ENCODE results near the gene NR2C2AP. TPM values are rescaled to one million over a fixed set of nuclear protein-coding genes. Genes with fewer than 3 reads are reported as not detected.
A peak's percentile ranks its signal among the peaks of the same experiment; 100 is the strongest.
"Not testable (repeated sequence)": the region's sequence is repeated elsewhere in the genome, so short reads cannot be mapped to it uniquely, and the experiment has no call there.

The NR2C2AP gene
- total RNA-seq, 3 donors from 2014 or later (not counting 1 experiment from before 2014, with no cell fraction given) = 14.7 to 16.7 (median 16.4) TPM

- Mint-ChIP-seq H3K27me3 (ENCODE audit: low read depth in 2 of 2) (no peaks in the 10 kb centered on the region), H3K36me3 (peaks cover 5% of the 10 kb centered on the region), H3K27ac (no peak overlapping the region), H3K9me3 (no peaks in the 10 kb centered on the region), H3K4me1 (peaks cover 0 to 13% of the 10 kb centered on the region in 2 donors), H3K4me3 (no peak overlapping the region)
- 72% methylated on average over 17 of the region's 17 CpGs for WGBS (ENCODE audit: insufficient coverage)
- TF ChIP-seq CTCF (IDR thresholded peaks at IDR 0.05) = no peak
- Histone ChIP-seq H3K27ac (ENCODE audit: low read length) (no peak overlapping the region), H3K9me3 (ENCODE audit: control insufficient read depth, insufficient read depth, low read length) (no peaks in the 10 kb centered on the region), H3K4me1 (ENCODE audit: control insufficient read depth, insufficient read depth, low read length) (peaks cover 14% of the 10 kb centered on the region), H3K27me3 (ENCODE audit: control insufficient read depth, insufficient read depth, low read length) (no peaks in the 10 kb centered on the region), H3K36me3 (ENCODE audit: control insufficient read depth, insufficient read depth, low read length) (peaks cover 38% of the 10 kb centered on the region), H3K4me3 (ENCODE audit: low read length) (no peak overlapping the region)
- peak in 2 of 3 donors; percentile 23 to 24 for ATAC-seq
- no peak for DNase-seq
- intact Hi-C loops (cut with micrococcal nuclease) = no loop called here
These were observed 23.4 kb downstream of the NR2C2AP start for GRCh38 chr19:19179548-19180441.

- H3K36me3 ChIP-seq (ENCODE audit: control insufficient read depth, insufficient read depth, low read length) = peaks cover 28% of the 10 kb centered on the region
- H3K27ac ChIP-seq (ENCODE audit: low read length) = no peak overlapping the region
- no peak for TF ChIP-seq CTCF (IDR thresholded peaks at IDR 0.05)
- H3K9me3 ChIP-seq (ENCODE audit: control insufficient read depth, insufficient read depth, low read length) = no peaks in the 10 kb centered on the region
- peaks cover 2% of the 10 kb centered on the region for H3K36me3 Mint-ChIP-seq
- DNase-seq (no peak), ATAC-seq (no peak)
- peaks cover 0 to 13% of the 10 kb centered on the region in 2 donors for H3K4me1 Mint-ChIP-seq
- no peak overlapping the region for H3K27ac Mint-ChIP-seq
- no peaks in the 10 kb centered on the region for H3K9me3 Mint-ChIP-seq
- H3K4me1 ChIP-seq (ENCODE audit: control insufficient read depth, insufficient read depth, low read length) = peaks cover 14% of the 10 kb centered on the region
- H3K27me3 ChIP-seq (ENCODE audit: control insufficient read depth, insufficient read depth, low read length) = no peaks in the 10 kb centered on the region
- H3K27me3 Mint-ChIP-seq (ENCODE audit: low read depth in 2 of 2) = no peaks in the 10 kb centered on the region
- WGBS (ENCODE audit: insufficient coverage) = 90% methylated on average over 8 of the region's 8 CpGs
- intact Hi-C loops (cut with micrococcal nuclease) = no loop called here
- no peak overlapping the region for H3K4me3 ChIP-seq (ENCODE audit: low read length)
- H3K4me3 Mint-ChIP-seq = no peak overlapping the region
These were observed 26.3 kb downstream of the NR2C2AP start for GRCh38 chr19:19176950-19177349.

- Histone ChIP-seq H3K36me3 (ENCODE audit: control insufficient read depth, insufficient read depth, low read length) (peaks cover 12% of the 10 kb centered on the region), H3K4me1 (ENCODE audit: control insufficient read depth, insufficient read depth, low read length) (peaks cover 18% of the 10 kb centered on the region)
- DNase-seq; ATAC-seq; H3K9me3 Mint-ChIP-seq; intact Hi-C loops (cut with micrococcal nuclease); H3K9me3 ChIP-seq (ENCODE audit: control insufficient read depth, insufficient read depth, low read length); H3K4me3 Mint-ChIP-seq; H3K27ac Mint-ChIP-seq; H3K4me3 ChIP-seq (ENCODE audit: low read length); H3K36me3 Mint-ChIP-seq; H3K27me3 Mint-ChIP-seq (ENCODE audit: low read depth in 2 of 2); H3K27me3 ChIP-seq (ENCODE audit: control insufficient read depth, insufficient read depth, low read length); H3K27ac ChIP-seq (ENCODE audit: low read length): not testable (repeated sequence)
- H3K4me1 Mint-ChIP-seq = peaks cover 15 to 16% of the 10 kb centered on the region in 2 donors
- 92% methylated on average over 5 of the region's 5 CpGs for WGBS (ENCODE audit: insufficient coverage)
These were observed 30.0 kb downstream of the NR2C2AP start for GRCh38 chr19:19173243-19173642.

- no peaks in the 10 kb centered on the region for H3K36me3 Mint-ChIP-seq
- Histone ChIP-seq H3K27me3 (ENCODE audit: control insufficient read depth, insufficient read depth, low read length) (no peaks in the 10 kb centered on the region), H3K27ac (ENCODE audit: low read length) (no peak overlapping the region), H3K9me3 (ENCODE audit: control insufficient read depth, insufficient read depth, low read length) (no peaks in the 10 kb centered on the region), H3K36me3 (ENCODE audit: control insufficient read depth, insufficient read depth, low read length) (peaks cover 8% of the 10 kb centered on the region), H3K4me3 (ENCODE audit: low read length) (no peak overlapping the region), H3K4me1 (ENCODE audit: control insufficient read depth, insufficient read depth, low read length) (peaks cover 18% of the 10 kb centered on the region)
- H3K4me1 Mint-ChIP-seq = peaks cover 15 to 16% of the 10 kb centered on the region in 2 donors
- H3K27me3 Mint-ChIP-seq (ENCODE audit: low read depth in 2 of 2) = peaks cover 0 to 4% of the 10 kb centered on the region in 2 donors
- intact Hi-C loops (cut with micrococcal nuclease) = no loop called here
- no peak for DNase-seq
- H3K9me3 Mint-ChIP-seq = no peaks in the 10 kb centered on the region
- TF ChIP-seq CTCF (IDR thresholded peaks at IDR 0.05) = no peak
- no peak for ATAC-seq
- H3K27ac Mint-ChIP-seq = no peak overlapping the region
- 84% methylated on average over 8 of the region's 8 CpGs for WGBS (ENCODE audit: insufficient coverage)
- H3K4me3 Mint-ChIP-seq = no peak overlapping the region
These were observed 31.2 kb downstream of the NR2C2AP start for GRCh38 chr19:19171821-19172532.

Measured in natural killer cell (primary cell).